AG09319 (cell line): ENCODE data around the gene KLHL3.

ENCODE experiments used
- DNase-seq: peaks from one replicate; pipeline ENCODE4 v3.0.0-alpha.2; 2010; ENCODE audit warnings: low read depth; ENCODE audit errors: extremely low read depth
- TF ChIP-seq, protein P1 (sequence below): IDR thresholded peaks from 2 replicates; pipeline ENCODE4 v1.5.1; 2011; ENCODE audit warnings: low read depth, mild to moderate bottlenecking, inconsistent platforms, low read length, moderate library complexity

KLHL3 gene

DNA sequence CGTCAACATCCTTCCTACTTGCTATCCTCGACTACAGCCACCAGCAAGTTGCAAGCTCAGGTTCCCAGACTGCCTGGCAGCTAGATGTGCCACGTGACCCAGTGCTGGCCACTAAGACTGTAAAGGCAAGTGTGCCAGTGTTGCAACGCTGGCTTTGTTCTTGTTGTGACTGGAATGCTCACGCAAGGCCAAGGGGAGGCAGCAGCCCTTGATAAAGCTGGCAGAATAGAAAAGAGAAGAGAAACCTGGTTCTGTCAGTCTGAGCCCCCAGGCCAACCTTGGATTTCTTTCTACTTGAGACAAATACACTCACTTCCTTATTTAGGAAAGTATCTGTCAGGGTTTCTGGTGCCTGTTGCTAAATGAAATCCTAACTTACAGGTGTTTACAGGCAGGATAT lies 113.0 kb downstream of the KLHL3 start:
- no peak for DNase-seq
- TF ChIP-seq, protein P1, sequence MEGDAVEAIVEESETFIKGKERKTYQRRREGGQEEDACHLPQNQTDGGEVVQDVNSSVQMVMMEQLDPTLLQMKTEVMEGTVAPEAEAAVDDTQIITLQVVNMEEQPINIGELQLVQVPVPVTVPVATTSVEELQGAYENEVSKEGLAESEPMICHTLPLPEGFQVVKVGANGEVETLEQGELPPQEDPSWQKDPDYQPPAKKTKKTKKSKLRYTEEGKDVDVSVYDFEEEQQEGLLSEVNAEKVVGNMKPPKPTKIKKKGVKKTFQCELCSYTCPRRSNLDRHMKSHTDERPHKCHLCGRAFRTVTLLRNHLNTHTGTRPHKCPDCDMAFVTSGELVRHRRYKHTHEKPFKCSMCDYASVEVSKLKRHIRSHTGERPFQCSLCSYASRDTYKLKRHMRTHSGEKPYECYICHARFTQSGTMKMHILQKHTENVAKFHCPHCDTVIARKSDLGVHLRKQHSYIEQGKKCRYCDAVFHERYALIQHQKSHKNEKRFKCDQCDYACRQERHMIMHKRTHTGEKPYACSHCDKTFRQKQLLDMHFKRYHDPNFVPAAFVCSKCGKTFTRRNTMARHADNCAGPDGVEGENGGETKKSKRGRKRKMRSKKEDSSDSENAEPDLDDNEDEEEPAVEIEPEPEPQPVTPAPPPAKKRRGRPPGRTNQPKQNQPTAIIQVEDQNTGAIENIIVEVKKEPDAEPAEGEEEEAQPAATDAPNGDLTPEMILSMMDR: no peak

DNA sequence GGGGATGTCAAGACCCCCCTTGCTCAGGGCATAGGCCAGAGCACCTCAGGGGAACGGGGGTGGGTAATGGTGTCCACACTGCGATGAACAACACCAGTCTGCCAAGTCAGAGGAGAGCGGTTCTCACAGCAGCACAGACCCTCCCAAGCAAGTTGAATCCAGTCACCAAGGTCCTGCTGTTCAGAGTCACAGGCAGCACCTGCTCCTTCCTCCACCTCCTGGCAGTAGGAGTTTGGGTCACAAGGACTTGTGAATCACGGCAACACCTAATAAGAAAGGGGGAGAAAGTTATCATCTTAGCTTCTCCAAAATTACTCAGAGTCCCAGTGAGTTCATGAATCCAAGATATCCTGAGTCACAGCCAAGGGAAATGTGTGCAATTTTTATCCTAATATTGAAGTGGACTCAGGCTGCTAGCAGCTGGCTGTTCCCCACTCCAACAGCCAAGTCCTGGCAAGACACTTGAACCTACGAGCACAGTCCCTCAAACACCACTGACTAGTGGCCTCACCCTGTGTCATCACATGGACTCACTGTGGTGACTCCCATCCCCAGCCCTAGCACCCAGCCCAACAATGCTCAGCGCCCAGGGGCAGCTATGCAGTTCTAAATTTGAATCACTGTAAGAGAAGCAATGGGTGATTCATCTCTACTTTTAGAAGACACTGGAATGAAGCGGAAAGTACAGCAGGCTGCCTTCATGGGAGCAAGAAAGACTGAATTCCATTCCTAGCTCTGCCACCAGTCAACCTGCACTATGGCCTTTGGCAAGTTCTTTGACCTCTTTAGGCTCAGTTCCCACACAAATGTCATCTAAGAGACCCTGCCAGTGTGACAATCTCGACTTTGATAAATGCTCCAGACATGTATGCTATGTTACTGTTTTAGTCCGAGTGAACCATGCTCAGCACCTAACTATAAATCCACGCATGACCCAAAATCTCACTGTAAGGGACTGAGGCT lies 113.7 kb downstream of the KLHL3 start:
- TF ChIP-seq, protein P1: no peak
- DNase-seq: no peak

DNA sequence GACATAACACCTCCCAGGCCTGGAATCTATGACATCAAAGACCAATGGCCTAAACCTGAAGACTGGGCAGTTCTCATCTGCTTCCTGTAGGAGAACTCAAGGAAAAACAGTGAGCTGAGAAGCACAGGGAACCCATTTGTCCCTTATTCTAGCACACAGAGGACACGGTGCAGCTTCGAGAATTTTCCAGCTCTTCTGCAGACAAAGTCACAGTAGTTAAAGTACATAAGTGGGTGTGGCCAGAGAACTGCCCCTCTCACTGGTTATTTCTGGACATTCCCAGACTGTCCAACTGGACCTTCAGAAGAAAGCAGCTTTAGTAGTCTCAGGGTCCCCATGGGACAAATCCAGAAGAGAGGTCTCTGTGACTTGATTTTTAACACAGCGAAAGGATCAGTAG lies 114.6 kb downstream of the KLHL3 start:
- TF ChIP-seq, protein P1: no peak
- DNase-seq: no peak

DNA sequence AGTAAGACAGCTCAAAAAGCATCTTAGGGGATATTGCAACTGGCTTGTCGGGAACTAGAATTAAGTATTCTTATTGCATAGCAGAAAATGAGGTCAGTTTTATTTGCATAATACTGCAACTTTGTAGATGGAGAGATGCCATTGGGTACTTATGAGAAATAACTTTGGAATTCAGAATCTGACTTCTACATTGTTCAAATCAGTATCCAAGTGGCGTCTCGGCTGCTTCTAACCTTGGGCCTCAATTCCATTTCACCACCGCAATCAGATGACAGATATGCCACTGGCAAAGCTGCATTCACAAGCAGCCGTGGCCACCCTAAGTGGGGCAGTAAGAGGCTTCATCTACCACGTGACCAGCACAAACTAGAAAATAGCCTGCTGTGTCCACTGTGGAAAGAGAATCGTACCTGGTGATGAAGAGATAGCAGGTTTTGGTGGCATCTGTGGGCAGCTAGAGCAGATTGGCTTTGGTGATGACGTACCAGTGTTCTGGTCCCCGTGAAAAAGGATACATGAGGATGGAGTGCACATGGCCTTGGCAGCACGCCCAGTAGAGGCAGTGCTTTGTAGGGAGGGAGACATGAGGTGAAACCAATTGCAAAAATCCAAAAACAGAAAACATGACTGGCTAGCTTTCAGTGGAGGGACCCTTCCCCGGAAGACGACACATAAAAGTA lies 116.6 kb downstream of the KLHL3 start:
- peak; percentile 68 for DNase-seq
- TF ChIP-seq, protein P1: no peak

DNA sequence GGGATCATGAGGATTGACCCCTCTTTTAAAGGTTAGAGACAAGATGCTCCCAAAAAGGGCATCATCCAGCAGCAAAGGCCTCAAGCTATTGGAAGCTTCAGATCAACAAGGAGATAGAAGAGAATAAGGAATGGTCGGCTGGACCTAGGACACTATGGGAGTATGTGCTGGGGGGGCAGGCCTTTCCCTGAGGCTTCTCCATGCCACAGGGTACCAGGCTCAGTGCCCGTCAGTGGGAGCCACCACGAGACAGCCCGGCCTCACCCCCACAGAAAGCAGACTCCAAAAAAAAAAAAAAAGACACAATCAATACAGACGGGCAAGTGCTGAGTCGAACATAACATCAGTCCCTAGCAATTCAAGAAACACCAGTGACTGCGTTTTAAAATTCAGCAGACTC lies 117.4 kb downstream of the KLHL3 start:
- TF ChIP-seq, protein P1: no peak
- DNase-seq: no peak

DNA sequence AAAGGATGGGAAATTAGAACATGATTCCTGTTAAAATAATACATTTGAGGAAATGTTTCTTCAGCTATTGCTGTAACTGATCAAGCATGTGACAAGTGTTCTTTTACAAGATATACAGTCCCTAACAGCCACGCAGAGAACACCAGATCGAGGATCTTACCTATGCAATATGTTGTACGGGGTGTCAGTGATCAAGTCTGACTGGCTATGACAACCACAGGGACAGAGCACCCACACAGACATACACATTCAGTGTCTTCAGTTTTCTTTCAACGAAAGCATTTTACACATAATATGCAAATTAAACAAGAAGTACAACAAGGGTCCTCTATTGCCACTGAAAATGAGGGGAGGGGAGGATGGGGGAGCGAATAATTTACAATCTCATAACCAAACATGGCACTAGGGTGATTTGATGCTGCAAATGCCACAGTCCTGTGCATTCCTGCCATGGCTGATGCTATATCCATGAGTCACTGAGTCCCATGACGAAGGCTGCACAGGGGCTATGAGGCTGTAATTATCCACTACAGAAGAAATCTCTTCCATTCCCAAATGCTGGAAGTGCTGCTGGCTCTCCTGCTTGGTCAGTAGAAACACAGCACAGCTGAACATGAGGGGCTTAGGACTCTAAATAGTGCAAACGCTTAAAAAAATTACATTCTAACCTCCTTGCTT lies 118.2 kb downstream of the KLHL3 start:
- TF ChIP-seq, protein P1: no peak
- no peak for DNase-seq
